C4-2B (cell line): Measurements from ENCODE around the gene KCNAB2.

ENCODE experiments used
- CTCF ChIP-seq: fragments of 450-650 bp; conservative IDR thresholded peaks from 2 replicates; pipeline ENCODE4 v1.5.1; 2017; ENCODE audit warnings: mild to moderate bottlenecking
- ZFX ChIP-seq: fragments of 450-650 bp; IDR thresholded peaks from 2 replicates; pipeline ENCODE4 v1.6.1; 2017

DNA sequence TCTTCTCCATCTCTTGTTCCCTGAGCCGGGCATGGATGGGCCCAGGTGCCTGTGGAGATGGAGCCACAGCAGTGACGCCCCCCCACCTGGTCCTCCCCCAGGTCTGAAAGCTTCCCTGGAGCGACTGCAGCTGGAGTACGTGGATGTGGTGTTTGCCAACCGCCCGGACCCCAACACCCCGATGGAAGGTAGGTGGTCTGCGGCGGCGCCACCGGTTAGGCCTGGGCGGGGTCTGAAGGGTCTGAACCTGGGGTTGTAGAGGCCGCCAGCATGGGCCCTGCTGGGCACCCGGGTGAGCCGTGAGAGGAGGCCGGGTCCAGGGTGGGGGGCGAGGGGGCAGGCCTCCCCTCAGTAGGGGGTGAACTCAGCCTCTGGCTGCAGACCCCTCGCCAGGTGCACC lies 44.6 kb downstream of the KCNAB2 start:
- TF ChIP-seq CTCF (no peak), ZFX (no peak)
